Memory B cell (primary cell): Measurements from ENCODE around the gene KCNG2.

Experiments
- ATAC-seq: fragments of 150-1000 bp; cut with Tn5 transposase; 2 replicates; pipeline ENCODE4 v1.10.0; 2021; ENCODE audit warnings: low read depth, mild to moderate bottlenecking, moderate library complexity
- DNase-seq, 2 donors: peaks; one replicate each; pipeline ENCODE4 v3.0.0; 2022; ENCODE audit warnings: low spot score in 2 of 2
- H3K27ac Mint-ChIP-seq: one replicate; pipeline ENCODE4 v1.8.0; 2022; ENCODE audit warnings: mild to moderate bottlenecking, moderate library complexity, mixed read lengths
- H3K27me3 Mint-ChIP-seq: one replicate; pipeline ENCODE4 v1.8.0; 2022; ENCODE audit warnings: mixed read lengths
- H3K36me3 Mint-ChIP-seq: one replicate; pipeline ENCODE4 v1.8.0; 2022; ENCODE audit warnings: mild to moderate bottlenecking, mixed read lengths
- H3K4me1 Mint-ChIP-seq: one replicate; pipeline ENCODE4 v1.8.0; 2022; ENCODE audit warnings: mixed read lengths
- H3K4me3 Mint-ChIP-seq: one replicate; pipeline ENCODE4 v1.8.0; 2022; ENCODE audit warnings: mild to moderate bottlenecking, moderate library complexity, mixed read lengths
- H3K9me3 Mint-ChIP-seq: one replicate; pipeline ENCODE4 v1.8.0; 2022; ENCODE audit warnings: mixed read lengths

KCNG2 gene

DNA sequence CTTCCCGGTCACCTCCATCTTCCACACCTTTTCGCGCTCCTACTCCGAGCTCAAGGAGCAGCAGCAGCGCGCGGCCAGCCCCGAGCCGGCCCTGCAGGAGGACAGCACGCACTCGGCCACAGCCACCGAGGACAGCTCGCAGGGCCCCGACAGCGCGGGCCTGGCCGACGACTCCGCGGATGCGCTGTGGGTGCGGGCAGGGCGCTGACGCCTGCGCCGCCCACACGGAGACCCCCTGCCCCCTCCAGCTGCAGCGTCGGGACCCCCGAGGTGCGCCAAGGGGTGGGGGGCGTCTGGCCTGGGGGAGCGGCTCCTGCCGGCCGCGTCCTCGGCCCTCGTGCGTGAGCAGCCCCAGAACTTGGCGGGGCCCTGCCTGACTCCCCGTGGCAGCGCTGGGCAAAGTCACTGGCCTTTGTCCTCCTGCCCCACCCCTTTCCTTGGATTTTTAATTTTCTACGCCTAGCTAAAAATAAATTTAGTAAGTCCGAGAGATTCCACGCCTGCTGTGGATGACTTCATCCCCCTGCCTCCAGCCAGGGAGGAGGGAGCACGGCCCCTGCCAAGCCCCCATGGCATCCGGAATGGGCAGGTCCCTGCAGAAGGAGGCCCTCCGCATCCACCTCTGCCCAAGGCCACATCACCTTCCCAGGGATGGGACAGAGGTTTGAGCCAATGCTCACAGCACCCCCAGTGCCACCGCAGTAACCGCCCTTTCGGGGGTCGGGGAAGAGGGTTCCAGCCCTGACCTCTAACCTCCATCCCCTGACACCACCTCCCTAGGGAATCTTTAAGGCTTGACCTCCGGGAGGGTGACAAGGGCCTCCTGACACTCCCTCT lies 102.1 kb downstream of the KCNG2 start:
- no peak overlapping the region for H3K4me3 Mint-ChIP-seq
- ATAC-seq, result no peak

GRCh38 chr18:79900610-79901570 lies 103.2 kb downstream of the KCNG2 start:
- Mint-ChIP-seq H3K27me3 (no peaks in the 10 kb centered on the region), H3K27ac (no peak overlapping the region), H3K36me3 (peaks cover 26% of the 10 kb centered on the region), H3K4me1 (no peaks in the 10 kb centered on the region), H3K9me3 (peaks cover 10% of the 10 kb centered on the region), H3K4me3 (no peak overlapping the region)
- ATAC-seq, result no peak
- DNase-seq, result no peak

More for the DNA sequence above, 102.1 kb downstream of the KCNG2 start:
- Mint-ChIP-seq H3K27ac (no peak overlapping the region), H3K27me3 (no peaks in the 10 kb centered on the region), H3K36me3 (peaks cover 26% of the 10 kb centered on the region), H3K9me3 (peaks cover 18% of the 10 kb centered on the region), H3K4me1 (no peaks in the 10 kb centered on the region)
- DNase-seq, result no peak

- H3K9me3 Mint-ChIP-seq, result peaks cover 10% of the 10 kb centered on the region
- no peaks in the 10 kb centered on the region for H3K4me1 Mint-ChIP-seq
- no peak for DNase-seq
- no peak overlapping the region for H3K27ac Mint-ChIP-seq
- no peak for ATAC-seq
- no peak overlapping the region for H3K4me3 Mint-ChIP-seq
- H3K36me3 Mint-ChIP-seq, result peaks cover 27% of the 10 kb centered on the region
- no peaks in the 10 kb centered on the region for H3K27me3 Mint-ChIP-seq
Observed at GRCh38 chr18:79901665-79902064, 103.9 kb downstream of the KCNG2 start.

GRCh38 chr18:79902075-79902474 lies 104.3 kb downstream of the KCNG2 start:
- H3K27me3 Mint-ChIP-seq, result no peaks in the 10 kb centered on the region
- DNase-seq (no peak), ATAC-seq (no peak)
- H3K27ac Mint-ChIP-seq, result no peak overlapping the region
- H3K4me1 Mint-ChIP-seq, result no peaks in the 10 kb centered on the region
- peaks cover 29% of the 10 kb centered on the region for H3K36me3 Mint-ChIP-seq
- no peak overlapping the region for H3K4me3 Mint-ChIP-seq
- H3K9me3 Mint-ChIP-seq, result peaks cover 7% of the 10 kb centered on the region

GRCh38 chr18:79902640-79903039 lies 104.9 kb downstream of the KCNG2 start:
- no peak overlapping the region for H3K4me3 Mint-ChIP-seq
- DNase-seq (no peak), ATAC-seq (no peak)
- peaks cover 4% of the 10 kb centered on the region for H3K9me3 Mint-ChIP-seq
- no peaks in the 10 kb centered on the region for H3K4me1 Mint-ChIP-seq
- H3K27ac Mint-ChIP-seq, result no peak overlapping the region
- peaks cover 25% of the 10 kb centered on the region for H3K36me3 Mint-ChIP-seq
- no peaks in the 10 kb centered on the region for H3K27me3 Mint-ChIP-seq

DNA sequence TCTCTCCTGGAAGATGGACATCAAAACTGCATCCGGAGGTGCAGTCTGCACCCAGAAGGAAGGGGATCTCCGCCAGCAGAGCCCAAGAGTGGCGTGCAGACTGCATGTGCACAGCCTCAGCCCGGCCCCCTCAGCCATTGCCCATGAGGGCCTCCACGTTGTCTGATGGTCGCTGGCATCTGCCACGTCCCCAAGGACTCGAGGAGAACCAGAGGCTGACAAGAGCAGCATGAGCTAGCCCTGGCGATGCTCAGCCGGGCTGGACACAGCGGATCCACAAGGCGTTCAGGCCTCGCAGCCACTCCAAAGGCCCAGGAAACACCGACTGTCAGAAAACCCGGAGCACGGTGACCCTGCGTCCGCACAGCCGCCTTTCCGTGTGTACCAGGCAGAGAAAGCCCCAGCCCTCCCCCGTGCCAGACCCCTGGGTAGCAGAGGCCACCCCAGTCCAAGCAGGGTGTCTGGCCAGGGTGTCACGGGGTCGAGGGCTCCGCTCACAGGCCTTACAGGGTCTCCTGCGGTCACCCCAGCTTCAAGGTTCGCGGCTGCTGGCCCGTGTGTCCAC lies 105.4 kb downstream of the KCNG2 start:
- ATAC-seq, result no peak
- Mint-ChIP-seq H3K9me3 (no peaks in the 10 kb centered on the region), H3K36me3 (peaks cover 23% of the 10 kb centered on the region), H3K4me1 (no peaks in the 10 kb centered on the region), H3K27me3 (no peaks in the 10 kb centered on the region), H3K27ac (no peak overlapping the region), H3K4me3 (no peak overlapping the region)
- DNase-seq, result no peak

DNA sequence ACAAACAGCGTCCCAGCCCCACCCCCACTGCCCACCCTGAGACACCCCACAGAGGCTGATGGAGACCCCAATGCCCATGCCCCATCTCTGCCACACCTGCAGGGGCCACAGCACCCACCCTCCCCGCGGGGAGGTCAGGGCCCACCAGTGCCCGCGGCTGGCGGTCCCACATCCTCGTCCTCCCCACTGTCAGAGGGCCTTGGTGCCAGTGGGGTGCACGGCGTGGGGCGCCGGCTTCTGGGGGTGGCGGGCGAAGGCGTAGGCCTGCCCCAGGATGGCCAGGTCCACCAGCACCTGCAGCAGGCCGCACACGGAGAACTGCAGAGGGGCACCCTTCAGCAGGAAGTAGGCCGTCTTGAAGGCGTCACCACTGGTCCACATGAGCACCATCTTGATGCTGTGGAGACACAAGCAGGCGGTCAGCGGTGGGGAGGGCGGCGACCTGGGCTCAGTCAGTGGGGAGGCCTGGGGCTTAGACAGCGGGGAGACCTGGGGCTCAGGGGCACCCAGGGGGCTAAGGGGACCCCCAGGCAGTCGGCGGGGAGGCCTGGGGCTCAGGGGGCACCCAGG lies 106.1 kb downstream of the KCNG2 start:
- no peak overlapping the region for H3K27ac Mint-ChIP-seq

DNA sequence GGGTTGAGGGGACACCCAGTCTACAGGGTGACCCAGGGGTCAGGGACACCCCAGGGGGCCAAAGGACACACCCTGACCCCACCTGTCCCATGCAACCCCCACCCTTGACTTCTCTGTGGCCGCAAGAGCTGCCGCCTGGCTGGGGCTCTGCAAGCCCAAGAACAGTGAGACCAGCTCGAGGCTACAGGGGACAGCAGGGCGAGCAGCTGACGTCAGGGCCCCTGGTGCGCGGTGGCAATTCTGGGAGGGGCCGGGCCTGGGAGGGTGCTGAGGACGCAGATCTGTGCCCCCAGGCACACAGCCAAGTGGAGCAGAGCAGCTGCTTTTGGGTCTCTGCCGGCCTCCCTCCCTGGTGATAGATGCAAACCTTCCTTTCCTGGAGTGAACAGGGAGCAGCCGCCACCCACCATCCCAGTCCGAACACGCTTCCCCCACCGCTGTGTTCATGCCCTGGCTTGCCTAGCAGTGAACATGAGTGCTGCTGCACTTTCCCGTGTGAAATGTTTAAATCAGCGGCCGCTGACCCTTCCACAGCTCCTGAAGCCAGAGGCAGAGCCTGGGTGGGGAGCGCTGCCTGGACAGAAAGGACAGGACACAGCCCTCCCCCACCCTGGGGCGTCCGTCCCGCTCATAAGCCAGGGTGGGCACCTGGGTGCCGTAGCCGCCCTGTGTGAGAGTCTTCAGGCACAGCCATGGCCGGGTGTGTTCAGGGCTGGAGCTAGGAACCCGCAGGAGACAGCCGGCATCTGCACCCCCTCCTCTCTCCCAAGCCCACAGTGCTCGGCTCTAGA lies 106.8 kb downstream of the KCNG2 start:
- no peaks in the 10 kb centered on the region for H3K9me3 Mint-ChIP-seq
- peaks cover 37% of the 10 kb centered on the region for H3K36me3 Mint-ChIP-seq
- ATAC-seq (no peak), DNase-seq (no peak)
- H3K27ac Mint-ChIP-seq, result no peak overlapping the region
- H3K4me3 Mint-ChIP-seq, result no peak overlapping the region
- H3K27me3 Mint-ChIP-seq, result no peaks in the 10 kb centered on the region
- H3K4me1 Mint-ChIP-seq, result peaks cover 5% of the 10 kb centered on the region

More for the DNA sequence above, 106.1 kb downstream of the KCNG2 start:
- no peak for DNase-seq
- no peaks in the 10 kb centered on the region for H3K27me3 Mint-ChIP-seq
- no peaks in the 10 kb centered on the region for H3K4me1 Mint-ChIP-seq
- no peaks in the 10 kb centered on the region for H3K9me3 Mint-ChIP-seq
- ATAC-seq, result no peak
- H3K4me3 Mint-ChIP-seq, result no peak overlapping the region
- H3K36me3 Mint-ChIP-seq, result peaks cover 30% of the 10 kb centered on the region

DNA sequence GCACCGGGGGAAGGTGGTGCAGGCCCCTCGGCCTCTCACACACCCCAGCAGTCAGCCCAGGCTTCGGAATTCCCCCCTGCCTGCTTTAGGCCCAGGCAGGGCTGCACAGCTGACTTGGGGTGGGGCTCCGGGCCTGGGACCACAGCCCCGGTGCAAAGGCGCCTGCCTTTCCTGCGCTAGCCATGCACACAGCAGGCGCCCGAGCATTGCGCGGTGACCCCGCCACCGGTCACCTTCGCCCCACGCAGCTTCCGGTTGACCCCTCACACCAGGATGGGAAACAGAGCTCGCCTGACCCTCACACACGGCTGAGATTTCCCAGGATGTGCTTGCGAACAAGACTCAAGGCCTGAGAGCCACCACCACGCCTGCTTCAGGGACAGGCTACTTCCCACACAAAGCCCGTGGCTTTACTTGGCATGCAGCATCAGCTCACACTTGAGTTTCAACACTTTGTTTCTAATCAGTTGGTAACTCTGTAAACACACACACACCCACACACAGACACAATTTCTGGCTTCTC lies 107.7 kb downstream of the KCNG2 start:
- no peak for ATAC-seq
- no peak overlapping the region for H3K4me3 Mint-ChIP-seq
- peaks cover 37% of the 10 kb centered on the region for H3K36me3 Mint-ChIP-seq
- H3K27me3 Mint-ChIP-seq, result no peaks in the 10 kb centered on the region
- DNase-seq, result no peak
- H3K9me3 Mint-ChIP-seq, result no peaks in the 10 kb centered on the region
- H3K4me1 Mint-ChIP-seq, result peaks cover 5% of the 10 kb centered on the region
- H3K27ac Mint-ChIP-seq, result no peak overlapping the region

- H3K4me1 Mint-ChIP-seq, result peaks cover 5% of the 10 kb centered on the region
- DNase-seq (no peak), ATAC-seq (no peak)
- no peaks in the 10 kb centered on the region for H3K27me3 Mint-ChIP-seq
- H3K36me3 Mint-ChIP-seq, result peaks cover 37% of the 10 kb centered on the region
- no peaks in the 10 kb centered on the region for H3K9me3 Mint-ChIP-seq
- H3K27ac Mint-ChIP-seq, result peak overlapping the region; percentile 50
- no peak overlapping the region for H3K4me3 Mint-ChIP-seq
Observed at GRCh38 chr18:79905993-79906392, 108.3 kb downstream of the KCNG2 start.

GRCh38 chr18:79906706-79907105 lies 109.0 kb downstream of the KCNG2 start:
- DNase-seq (no peak), ATAC-seq (no peak)
- H3K36me3 Mint-ChIP-seq, result peaks cover 35% of the 10 kb centered on the region
- H3K27ac Mint-ChIP-seq, result no peak overlapping the region
- H3K9me3 Mint-ChIP-seq, result no peaks in the 10 kb centered on the region
- no peaks in the 10 kb centered on the region for H3K27me3 Mint-ChIP-seq
- H3K4me1 Mint-ChIP-seq, result peaks cover 5% of the 10 kb centered on the region
- H3K4me3 Mint-ChIP-seq, result no peak overlapping the region

DNA sequence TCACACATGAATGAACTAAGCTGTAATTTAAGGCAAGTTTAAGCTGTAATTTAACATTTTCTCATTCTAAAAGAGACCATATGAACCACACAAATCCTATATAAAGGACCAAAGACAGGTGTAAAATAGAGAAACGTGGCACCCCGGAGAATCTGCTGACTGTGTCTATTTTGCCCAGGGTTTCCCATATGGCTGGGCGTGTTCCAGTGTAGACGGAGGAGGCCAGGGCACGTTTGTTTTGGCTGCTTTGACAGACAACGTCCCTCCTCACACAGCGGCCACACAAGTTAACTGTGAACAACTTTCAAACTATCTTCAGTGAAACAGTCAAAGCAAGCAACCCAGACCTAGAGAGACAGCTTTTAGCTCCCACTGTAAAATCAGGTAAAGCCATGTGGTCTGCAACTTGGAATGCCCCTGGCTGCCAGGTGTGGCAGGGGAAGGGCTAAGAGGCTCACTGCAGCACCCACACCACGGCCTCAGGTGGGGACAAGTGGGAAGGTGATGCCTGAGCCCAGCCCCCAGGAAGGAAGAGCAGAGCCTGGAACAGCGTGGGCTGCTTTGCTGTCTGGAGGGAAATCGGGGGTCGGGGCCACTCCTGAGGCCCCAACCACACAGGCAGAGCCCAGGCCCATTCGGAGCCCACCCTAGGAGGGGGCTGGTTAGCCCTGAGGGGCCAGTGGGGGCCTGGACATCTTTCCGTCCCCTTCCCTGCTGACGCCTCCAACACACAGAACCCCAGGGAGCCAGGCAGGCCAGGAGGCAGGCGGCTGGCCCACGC lies 113.0 kb downstream of the KCNG2 start:
- no peak overlapping the region for H3K4me3 Mint-ChIP-seq
- H3K4me1 Mint-ChIP-seq, result peaks cover 25% of the 10 kb centered on the region
- no peak for DNase-seq
- H3K9me3 Mint-ChIP-seq, result no peaks in the 10 kb centered on the region
- peaks cover 37% of the 10 kb centered on the region for H3K36me3 Mint-ChIP-seq
- H3K27ac Mint-ChIP-seq, result peak overlapping the region; percentile 20
- no peak for ATAC-seq
- no peaks in the 10 kb centered on the region for H3K27me3 Mint-ChIP-seq
